ENCODE data around the gene NDUFA7. TPM values are rescaled to one million over a fixed set of nuclear protein-coding genes. Genes with fewer than 3 reads are reported as not detected.
"Not testable (repeated sequence)": the region's sequence is repeated elsewhere in the genome, so short reads cannot be mapped to it uniquely, and the experiment has no call there.

NDUFA7 gene
- polyA plus RNA-seq, 2 of the 4 experiments (the other 2 are of a cell fraction), result 29.7 to 40.2 TPM

- DNase-seq (ENCODE audit: low read depth in 1 of 2, low spot score in 1 of 2) (no peak), ATAC-seq (no peak; a peak in 2 of 6 replicates), FAIRE-seq (no peak)
- no peak overlapping the region for H3K4me3 ChIP-seq
- TF ChIP-seq MAZ (IDR thresholded peaks at IDR 0.05; ENCODE audit: borderline replicate concordance, low read depth, low read length) (no peak), NFE2L2 (conservative IDR thresholded peaks at IDR 0.05; ENCODE audit: low read length) (no peak), NPAS2 (CRISPR knock-in tag; IDR thresholded peaks at IDR 0.05; ENCODE audit: borderline replicate concordance) (no peak), KDM1A (IDR thresholded peaks at IDR 0.05; ENCODE audit: low read depth) (no peak), KDM5A (IDR thresholded peaks at IDR 0.05) (no peak), HOXA7 (CRISPR knock-in tag; IDR thresholded peaks at IDR 0.05) (no peak), EHMT2 (IDR thresholded peaks at IDR 0.05; ENCODE audit: low read depth) (no peak), FOXS1 (CRISPR knock-in tag; IDR thresholded peaks at IDR 0.05) (no peak), JUN (IDR thresholded peaks at IDR 0.05) (no peak), HOXB13 (CRISPR knock-in tag; IDR thresholded peaks at IDR 0.05; ENCODE audit: low read depth) (no peak), ATOH8 (CRISPR knock-in tag; IDR thresholded peaks at IDR 0.05; ENCODE audit: low read depth) (no peak), ZSCAN20 (CRISPR knock-in tag; IDR thresholded peaks at IDR 0.05) (no peak), ESRRA (IDR thresholded peaks at IDR 0.05; ENCODE audit: borderline replicate concordance, low read length) (no peak), RCOR1 (IDR thresholded peaks at IDR 0.05; ENCODE audit: low read depth, low read length) (no peak), FOSL2 (IDR thresholded peaks at IDR 0.05) (no peak), FOSL2 (CRISPR knock-in tag; IDR thresholded peaks at IDR 0.05) (no peak), SMC3 (IDR thresholded peaks at IDR 0.05) (no peak), HMGXB4 (CRISPR knock-in tag; IDR thresholded peaks at IDR 0.05; ENCODE audit: borderline replicate concordance) (no peak), RARB (CRISPR knock-in tag; IDR thresholded peaks at IDR 0.05) (no peak)
- TF ChIP-seq, protein P1, sequence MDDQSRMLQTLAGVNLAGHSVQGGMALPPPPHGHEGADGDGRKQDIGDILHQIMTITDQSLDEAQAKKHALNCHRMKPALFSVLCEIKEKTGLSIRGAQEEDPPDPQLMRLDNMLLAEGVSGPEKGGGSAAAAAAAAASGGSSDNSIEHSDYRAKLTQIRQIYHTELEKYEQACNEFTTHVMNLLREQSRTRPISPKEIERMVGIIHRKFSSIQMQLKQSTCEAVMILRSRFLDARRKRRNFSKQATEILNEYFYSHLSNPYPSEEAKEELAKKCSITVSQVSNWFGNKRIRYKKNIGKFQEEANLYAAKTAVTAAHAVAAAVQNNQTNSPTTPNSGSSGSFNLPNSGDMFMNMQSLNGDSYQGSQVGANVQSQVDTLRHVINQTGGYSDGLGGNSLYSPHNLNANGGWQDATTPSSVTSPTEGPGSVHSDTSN (IDR thresholded peaks at IDR 0.05), result no peak
- peaks cover 9% of the 10 kb centered on the region; the same call in 2 of the 3 replicates for H3K4me1 ChIP-seq
- WGBS (ENCODE audit: missing lambda C conversion rate), result 81% methylated on average over 3 of the region's 11 CpGs
- H3K4me2 ChIP-seq, result no peak overlapping the region
- ChIA-PET POLR2A (no interaction called here), CTCF (no interaction called here)
- H3K9me3 ChIP-seq, result no peaks in the 10 kb centered on the region
- no peak overlapping the region for H3K27ac ChIP-seq
Measured at GRCh38 chr19:8302357-8302691, 18.9 kb downstream of the NDUFA7 start.

DNA sequence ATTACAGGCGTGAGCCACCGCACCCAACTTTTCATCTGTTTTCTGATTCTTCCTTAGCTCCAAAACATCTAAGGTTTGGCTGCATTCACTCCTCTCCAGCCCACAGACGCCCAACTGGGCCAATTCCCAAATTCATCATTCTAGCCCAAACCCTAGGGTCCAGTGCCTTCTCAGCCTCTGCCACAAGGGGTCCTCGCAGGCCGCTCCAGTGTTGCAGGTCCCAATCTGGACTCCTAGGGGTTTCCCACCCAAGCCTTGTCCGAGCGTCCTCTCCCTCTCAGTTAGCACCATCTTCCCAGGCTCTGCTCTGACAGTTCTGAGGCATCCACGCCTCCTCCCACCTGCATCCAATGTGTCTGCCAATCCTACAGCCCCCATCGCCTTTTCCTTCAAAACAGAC lies 29.8 kb downstream of the NDUFA7 start:
- FAIRE-seq; H3K9me3 ChIP-seq; H3K4me2 ChIP-seq; H3K4me1 ChIP-seq; DNase-seq (ENCODE audit: low read depth in 1 of 2, low spot score in 1 of 2); H3K27ac ChIP-seq; H3K4me3 ChIP-seq; CTCF ChIA-PET; POLR2A ChIA-PET: not testable (repeated sequence)
- ATAC-seq, result peak; percentile 86 to 87
- WGBS (ENCODE audit: missing lambda C conversion rate), result no CpG with 5 or more reads among the region's 9 CpGs

DNA sequence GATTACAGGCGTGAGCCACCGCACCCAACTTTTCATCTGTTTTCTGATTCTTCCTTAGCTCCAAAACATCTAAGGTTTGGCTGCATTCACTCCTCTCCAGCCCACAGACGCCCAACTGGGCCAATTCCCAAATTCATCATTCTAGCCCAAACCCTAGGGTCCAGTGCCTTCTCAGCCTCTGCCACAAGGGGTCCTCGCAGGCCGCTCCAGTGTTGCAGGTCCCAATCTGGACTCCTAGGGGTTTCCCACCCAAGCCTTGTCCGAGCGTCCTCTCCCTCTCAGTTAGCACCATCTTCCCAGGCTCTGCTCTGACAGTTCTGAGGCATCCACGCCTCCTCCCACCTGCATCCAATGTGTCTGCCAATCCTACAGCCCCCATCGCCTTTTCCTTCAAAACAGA lies 44.7 kb downstream of the NDUFA7 start:
- H3K9me3 ChIP-seq; H3K4me2 ChIP-seq; CTCF ChIA-PET; POLR2A ChIA-PET; DNase-seq (ENCODE audit: low read depth in 1 of 2, low spot score in 1 of 2); H3K4me3 ChIP-seq; H3K27ac ChIP-seq; H3K4me1 ChIP-seq; FAIRE-seq: not testable (repeated sequence)
- peak; percentile 76 to 89 for ATAC-seq
- WGBS (ENCODE audit: missing lambda C conversion rate), result no CpG with 5 or more reads among the region's 9 CpGs

All from A549 (cell line).